ENCODE results near the gene C7orf57.
A peak's percentile ranks its signal among the peaks of the same experiment; 100 is the strongest.

Gene C7orf57

GRCh38 chr7:48096273-48096672, 60.9 kb downstream of the C7orf57 start:
- TF ChIP-seq CTCF (IDR thresholded peaks at IDR 0.05; ENCODE audit: extremely low read depth, insufficient read depth, missing control alignments), result no peak
- in situ Hi-C loops (cut with MboI; ENCODE audit: low pct_unique_long_range_greater_than_20kb, low sequenced_read_pairs, unreplicated experiment), result no loop called here
- no peak for DNase-seq (ENCODE audit: low spot score)

GRCh38 chr7:48097521-48098231, 62.3 kb downstream of the C7orf57 start:
- no peak for TF ChIP-seq CTCF (IDR thresholded peaks at IDR 0.05; ENCODE audit: extremely low read depth, insufficient read depth, missing control alignments)
- no peak for DNase-seq (ENCODE audit: low spot score)
- in situ Hi-C loops (cut with MboI; ENCODE audit: low pct_unique_long_range_greater_than_20kb, low sequenced_read_pairs, unreplicated experiment), result no loop called here

GRCh38 chr7:48098846-48099245, 63.5 kb downstream of the C7orf57 start:
- in situ Hi-C loops (cut with MboI; ENCODE audit: low pct_unique_long_range_greater_than_20kb, low sequenced_read_pairs, unreplicated experiment), result no loop called here
- DNase-seq (ENCODE audit: low spot score), result no peak
- TF ChIP-seq CTCF (IDR thresholded peaks at IDR 0.05; ENCODE audit: extremely low read depth, insufficient read depth, missing control alignments), result no peak

- DNase-seq (ENCODE audit: low spot score), result no peak
- in situ Hi-C loops (cut with MboI; ENCODE audit: low pct_unique_long_range_greater_than_20kb, low sequenced_read_pairs, unreplicated experiment), result no loop called here
- no peak for TF ChIP-seq CTCF (IDR thresholded peaks at IDR 0.05; ENCODE audit: extremely low read depth, insufficient read depth, missing control alignments)
Measured at GRCh38 chr7:48099781-48100180, 64.4 kb downstream of the C7orf57 start.

GRCh38 chr7:48101352-48101751, 66.0 kb downstream of the C7orf57 start:
- no peak for TF ChIP-seq CTCF (IDR thresholded peaks at IDR 0.05; ENCODE audit: extremely low read depth, insufficient read depth, missing control alignments)
- in situ Hi-C loops (cut with MboI; ENCODE audit: low pct_unique_long_range_greater_than_20kb, low sequenced_read_pairs, unreplicated experiment), result no loop called here

GRCh38 chr7:48101968-48102367, 66.6 kb downstream of the C7orf57 start:
- in situ Hi-C loops (cut with MboI; ENCODE audit: low pct_unique_long_range_greater_than_20kb, low sequenced_read_pairs, unreplicated experiment), result no loop called here
- DNase-seq (ENCODE audit: low spot score), result no peak
- peak; percentile 37 for TF ChIP-seq CTCF (IDR thresholded peaks at IDR 0.05; ENCODE audit: extremely low read depth, insufficient read depth, missing control alignments)

More at GRCh38 chr7:48101352-48101751, 66.0 kb downstream of the C7orf57 start:
- DNase-seq (ENCODE audit: low spot score), result no peak

Data from GM13977 (cell line).